EH (cell line): Measurements from ENCODE around the gene PLXNA1.

Experiments
- DNase-seq: peaks from one replicate; pipeline ENCODE4 v3.0.0-alpha.2; 2015; ENCODE audit warnings: low read depth

Gene PLXNA1

GRCh38 chr3:126982471-126983175 lies at the start of gene PLXNA1:
PLXNA1 (plus strand) TSS chr3:126983115; CDS start chr3:126988594, 5,479 bp downstream.
- DNase-seq, result peak; percentile 81

DNA sequence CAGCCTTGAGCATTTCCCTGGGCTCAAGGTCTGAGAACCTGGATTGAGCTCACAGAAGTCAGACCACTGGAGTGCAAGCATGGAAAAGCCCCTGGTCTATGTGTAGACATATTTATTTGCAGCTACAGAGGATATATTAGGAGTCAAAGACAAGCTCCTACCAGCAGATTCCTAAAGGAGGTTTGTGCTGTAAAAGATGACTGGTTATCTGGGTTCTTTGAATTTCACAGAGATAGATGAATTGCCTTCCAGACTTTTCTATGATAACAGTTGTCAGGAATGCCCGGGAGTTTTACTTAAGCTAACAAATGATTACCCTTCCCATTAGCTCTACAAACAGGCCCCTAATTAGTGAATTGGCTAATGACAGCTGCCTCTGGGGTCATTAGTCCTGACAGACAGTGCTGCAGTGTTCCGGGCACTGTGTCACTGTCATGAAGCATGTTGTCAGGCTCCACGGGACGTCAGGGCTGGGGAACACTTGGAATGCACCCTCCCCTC lies 48.8 kb upstream of the PLXNA1 start:
- DNase-seq, result peak; percentile 77

- no peak for DNase-seq
These were observed 47.9 kb upstream of the PLXNA1 start for GRCh38 chr3:126934991-126935390.

- DNase-seq, result no peak
These were observed 47.0 kb upstream of the PLXNA1 start for GRCh38 chr3:126935756-126936509.

DNA sequence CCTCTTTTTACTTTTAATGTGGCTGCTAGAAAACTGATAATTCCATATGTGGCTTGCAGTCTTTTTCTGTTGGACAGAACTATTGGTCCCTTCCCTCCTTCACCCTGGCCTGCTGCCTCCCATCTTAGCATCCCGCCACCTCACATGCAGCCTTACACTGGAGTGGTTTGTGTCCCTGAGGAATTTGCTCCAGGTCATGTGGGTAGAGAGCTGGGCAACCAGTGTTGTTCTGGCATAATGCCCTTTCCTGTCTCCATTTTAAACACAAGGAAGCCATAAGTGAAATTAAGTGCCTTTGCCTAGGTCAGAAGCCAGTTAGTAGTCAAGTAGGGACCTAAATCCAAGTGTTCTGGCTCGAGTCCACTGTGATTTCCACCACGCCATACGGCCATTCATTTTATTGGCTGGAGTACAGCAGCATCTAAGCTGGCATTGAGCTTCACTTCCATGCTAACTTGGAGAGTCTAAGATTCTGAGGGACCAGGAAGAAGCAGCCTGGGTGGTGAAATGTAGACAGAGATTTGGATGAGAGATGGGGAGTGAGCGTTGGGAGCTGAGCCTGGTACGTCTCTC lies 46.0 kb upstream of the PLXNA1 start:
- DNase-seq, result peak; percentile 47

DNA sequence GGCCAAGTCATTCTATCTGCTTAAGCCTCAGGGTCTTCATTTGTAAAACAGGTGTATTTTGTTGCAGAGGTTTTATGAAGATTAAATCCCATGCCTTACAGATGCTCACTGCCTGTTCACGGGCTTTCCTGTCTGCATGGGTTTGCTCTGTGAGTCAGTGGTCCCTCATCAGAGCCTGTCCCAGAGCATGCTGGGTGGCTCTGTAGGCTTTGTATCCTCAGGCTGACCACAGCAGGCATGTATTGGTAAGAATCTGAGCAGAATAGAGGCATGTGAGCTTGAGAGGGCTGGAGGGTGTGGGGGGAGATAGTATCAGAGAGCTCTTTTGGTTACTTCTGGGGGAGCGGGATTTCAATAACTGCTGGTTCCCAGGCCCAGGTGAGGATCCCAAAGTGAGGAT lies 45.4 kb upstream of the PLXNA1 start:
- peak; percentile 23 for DNase-seq

- DNase-seq, result no peak
These were observed 44.9 kb upstream of the PLXNA1 start for GRCh38 chr3:126937973-126938372.

DNA sequence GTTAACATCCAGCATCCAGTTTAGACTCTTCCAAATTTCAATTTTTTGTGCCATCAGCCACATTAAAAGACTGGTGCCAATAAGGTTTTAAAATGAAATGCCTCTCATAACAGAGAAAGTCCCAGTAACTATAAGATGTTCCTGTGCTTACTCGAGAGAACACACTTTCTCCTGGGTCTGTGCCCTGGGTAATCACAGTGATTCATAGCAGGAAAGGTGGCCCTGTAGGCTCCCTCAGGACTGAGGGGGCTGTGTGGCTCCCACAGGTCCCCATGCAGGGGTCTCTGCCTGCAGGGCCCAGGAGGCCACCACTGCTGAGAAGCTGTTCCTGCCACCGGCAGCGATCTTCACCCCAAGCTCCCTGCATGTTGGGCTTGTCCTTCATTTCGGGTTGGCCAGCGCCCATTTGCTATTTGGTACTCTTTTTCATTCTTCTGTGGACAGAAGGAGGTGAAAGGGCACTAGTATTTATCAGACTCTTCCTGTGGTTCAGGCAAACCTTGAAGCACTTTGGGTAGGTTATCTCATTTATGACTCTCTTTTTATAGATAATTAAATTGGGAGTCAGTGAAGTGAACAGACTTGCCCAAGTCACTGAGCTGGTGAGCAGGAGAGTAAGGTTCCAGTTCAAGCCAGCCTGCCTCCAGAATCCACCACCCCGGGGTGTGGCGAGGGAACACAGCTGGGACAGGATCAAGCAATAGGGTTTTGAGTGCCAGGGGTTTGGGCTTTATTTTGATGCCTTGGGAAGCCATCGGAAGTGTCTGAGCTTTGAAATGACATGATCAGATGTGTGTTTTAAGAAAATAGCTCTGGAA lies 44.2 kb upstream of the PLXNA1 start:
- DNase-seq, result no peak

DNA sequence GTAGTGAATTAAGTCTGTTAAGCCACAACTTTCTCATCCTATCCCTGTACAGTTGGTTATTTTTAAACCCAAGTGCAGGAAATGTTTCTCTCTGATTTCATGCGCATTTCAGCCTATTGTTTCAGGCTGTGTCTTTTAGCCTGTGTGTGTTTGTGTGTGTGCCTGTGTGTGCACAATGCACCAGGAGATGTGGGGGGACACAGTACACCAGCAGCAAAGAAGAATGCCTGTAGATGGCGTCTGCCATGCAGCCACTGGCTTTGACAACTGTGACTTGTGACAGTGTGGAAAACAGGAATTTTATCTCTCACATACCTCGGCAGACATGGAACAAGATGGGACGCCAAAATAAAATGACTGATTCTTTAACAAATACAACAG lies 43.6 kb upstream of the PLXNA1 start:
- no peak for DNase-seq

DNA sequence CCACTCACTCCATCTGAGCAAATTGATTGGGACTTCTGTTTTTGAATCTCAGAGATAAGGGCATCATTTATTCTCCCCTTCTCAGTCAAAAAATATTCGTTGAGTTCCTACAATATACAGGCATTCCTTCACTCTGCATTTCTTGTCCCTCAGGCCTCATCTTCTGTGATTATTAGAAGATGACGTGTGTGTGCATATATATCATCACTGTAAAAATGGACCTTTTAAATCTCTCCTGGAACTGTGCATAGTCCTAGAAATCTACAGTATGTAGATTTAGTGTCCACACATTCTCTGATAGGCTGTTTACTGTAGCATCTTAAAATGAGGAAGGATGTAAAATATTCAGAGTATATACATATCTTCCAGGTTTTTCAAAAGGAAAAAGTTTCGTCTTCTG lies 43.2 kb upstream of the PLXNA1 start:
- no peak for DNase-seq

DNA sequence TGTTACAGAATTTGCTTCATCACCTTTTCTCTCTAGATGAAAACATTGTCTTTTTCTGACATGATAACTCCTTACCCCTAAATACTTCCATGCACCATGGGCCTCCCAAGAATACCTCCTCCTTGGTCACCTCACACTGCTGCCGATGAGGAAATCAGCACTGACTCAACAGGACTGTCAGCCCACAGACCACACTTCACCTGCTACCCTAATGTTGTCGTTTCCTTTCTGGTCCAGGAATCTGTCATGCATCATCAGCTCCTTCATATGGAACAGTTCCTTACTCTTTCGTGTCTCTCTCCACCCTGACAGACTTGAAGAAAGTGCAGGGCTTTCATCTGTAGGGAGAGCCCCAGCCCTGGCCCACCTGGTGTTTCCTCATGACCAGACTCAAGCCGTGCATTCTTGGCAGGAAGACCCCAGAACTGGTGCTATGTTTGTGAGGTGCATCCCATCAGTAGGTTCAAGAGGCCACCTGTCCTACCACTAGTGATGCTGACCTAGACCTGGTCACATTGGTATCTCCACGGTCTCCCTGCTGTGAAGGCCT lies 41.1 kb upstream of the PLXNA1 start:
- DNase-seq, result no peak

- no peak for DNase-seq
These were observed 38.6 kb upstream of the PLXNA1 start for GRCh38 chr3:126944089-126944965.

DNA sequence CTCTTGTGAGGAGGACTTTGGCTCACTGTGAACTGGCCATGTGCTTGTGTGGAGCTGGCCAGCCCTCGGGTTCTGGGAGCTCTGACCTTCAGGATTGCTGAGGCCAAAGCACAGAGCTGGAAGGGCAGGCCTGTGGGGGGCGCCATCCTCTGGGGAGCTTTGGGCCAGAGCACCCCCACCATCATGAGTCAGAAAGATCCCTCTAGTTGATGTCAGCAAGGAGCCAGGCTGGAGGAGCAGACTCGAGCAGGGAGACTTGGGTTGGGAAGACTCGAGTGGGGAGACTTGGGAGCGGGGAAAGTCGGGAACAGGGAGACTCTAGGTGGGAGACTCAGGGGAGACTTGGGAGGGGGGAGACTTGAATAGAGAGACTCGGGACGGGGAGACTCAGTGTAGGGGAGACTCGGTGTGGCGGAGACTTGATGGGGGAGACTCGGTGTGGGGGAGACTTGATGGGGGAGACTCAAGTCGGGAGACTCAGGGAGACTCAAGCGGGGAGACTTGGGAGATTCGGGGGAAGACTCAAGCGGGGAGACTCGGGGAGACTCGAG lies 37.7 kb upstream of the PLXNA1 start:
- DNase-seq, result no peak

DNA sequence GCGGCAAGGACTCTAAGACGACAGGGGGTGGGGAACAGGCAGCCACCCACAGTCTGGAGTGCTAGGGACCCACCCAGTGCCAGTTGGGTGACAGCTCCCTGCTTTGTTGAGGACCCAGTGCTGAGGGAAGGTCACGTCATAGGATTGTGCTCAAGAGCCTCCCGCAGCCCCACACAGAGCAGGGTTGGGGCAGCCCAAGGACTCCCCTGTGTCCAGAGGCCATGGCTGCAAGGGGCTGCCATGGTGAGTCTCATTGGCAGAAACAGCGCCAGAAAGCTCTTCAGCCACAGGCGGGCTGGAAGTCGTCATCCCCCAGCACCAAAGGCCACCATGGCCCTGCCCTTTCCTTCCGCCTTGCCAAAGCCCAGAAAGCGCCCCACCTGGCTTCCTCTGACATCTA lies 37.0 kb upstream of the PLXNA1 start:
- DNase-seq, result no peak

GRCh38 chr3:126946405-126946804 lies 36.5 kb upstream of the PLXNA1 start:
- no peak for DNase-seq

- no peak for DNase-seq
These were observed 35.5 kb upstream of the PLXNA1 start for GRCh38 chr3:126947429-126947828.

DNA sequence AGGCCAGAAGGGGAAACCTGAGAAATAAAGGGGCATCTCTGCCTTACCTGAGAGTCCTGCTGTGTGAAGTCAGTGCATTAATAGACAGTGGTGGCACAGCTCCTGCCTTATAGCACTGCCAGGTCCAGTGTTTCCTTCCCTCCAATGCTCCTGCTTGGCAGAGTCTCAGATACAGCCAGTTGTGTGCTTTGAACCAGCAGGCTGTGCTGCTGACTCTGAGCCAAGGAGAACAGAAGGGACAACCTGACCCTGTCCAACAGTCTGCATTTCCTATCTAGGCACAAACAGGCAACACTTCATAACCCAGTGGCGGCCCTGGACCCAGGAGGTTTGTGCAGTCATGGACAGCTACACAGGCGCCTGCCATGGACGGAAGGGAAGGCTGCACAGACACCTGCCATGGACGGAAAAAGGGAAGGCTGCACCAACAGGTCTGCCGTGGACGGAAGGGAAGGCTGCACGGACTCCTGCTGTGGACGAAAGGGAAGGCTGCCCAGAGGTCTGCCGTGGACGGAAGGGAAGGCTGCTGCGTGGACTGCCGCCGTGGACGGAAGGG lies 33.9 kb upstream of the PLXNA1 start:
- DNase-seq, result no peak

GRCh38 chr3:126951561-126951960 lies 31.4 kb upstream of the PLXNA1 start:
- DNase-seq, result no peak

DNA sequence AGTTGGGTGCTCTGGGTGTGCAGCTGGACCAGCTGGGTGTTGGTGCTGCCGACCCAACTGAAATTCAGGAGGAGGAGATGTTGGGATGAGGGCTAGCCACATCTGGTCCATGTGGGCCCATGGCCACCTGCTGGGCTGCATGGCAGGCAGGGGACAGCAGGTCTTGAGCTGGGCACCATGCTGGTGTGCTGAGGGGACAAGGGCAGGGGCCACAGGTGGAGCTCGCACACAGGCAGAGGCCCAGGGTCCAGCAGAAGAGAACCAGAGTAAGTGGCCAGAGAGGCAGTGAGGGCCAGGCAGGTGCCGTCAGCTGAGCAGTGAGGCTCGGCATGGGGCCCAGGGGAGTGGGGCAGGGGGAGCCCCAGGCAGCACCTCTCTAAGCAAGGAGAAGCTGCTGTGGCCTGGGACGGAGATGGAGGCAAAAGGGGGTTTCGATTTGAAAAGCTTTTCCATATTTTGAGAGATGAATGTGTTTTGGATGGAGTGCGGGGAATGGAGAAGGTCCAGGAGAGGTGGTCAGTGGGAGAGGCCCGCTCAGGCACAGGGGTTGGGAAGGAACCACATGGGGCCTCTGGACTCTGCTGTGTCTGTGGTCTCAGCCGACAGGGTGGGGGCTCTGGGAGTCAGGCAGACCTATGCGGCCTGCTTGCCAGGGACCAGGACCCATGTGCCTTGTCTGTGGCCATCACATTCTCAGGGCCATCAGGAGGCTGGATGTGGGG lies 30.5 kb upstream of the PLXNA1 start:
- DNase-seq, result no peak
